ENCODE measurements around the gene ZNF329. TPM values are rescaled to one million over a fixed set of nuclear protein-coding genes. Genes with fewer than 3 reads are reported as not detected.

ZNF329 gene
- total and polyA plus RNA-seq, 11 donors: 2.4 to 10.9 (median 9.0) TPM

DNA sequence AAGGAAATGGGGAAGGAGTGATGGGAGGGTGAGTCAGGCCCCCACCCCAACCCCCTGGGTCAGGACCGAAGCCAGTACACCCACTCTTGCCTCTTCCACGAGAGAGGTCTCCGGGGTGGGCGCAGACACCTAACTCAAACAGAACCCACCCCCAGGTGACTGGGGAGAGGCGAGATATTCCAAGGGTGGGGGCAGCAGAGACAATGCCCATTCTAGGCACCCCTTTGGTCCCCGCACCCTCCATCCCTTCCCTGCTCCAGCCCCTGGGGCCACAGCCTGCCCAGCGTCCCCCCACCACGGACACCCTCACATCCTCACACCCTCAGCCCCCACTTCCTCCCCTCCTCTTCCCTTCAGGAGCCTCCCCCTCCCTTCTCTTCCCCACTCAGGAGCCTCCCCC lies 53.2 kb downstream of the ZNF329 start:
- WGBS, 4 donors: 30 to 40% (median 36%) methylated on average over 8 of the region's 8 CpGs
- intact Hi-C loops (cut with DNase I): loop anchor here in 7 of 10 donors (2.0 to 10.0 kb wide), 6 partner anchors 35 to 75 kb away; partner anchors contain the start of genes ZNF135 (in 4 of the 7), ZNF329 (in 1 of the 7) and ZSCAN1 (in 1 of the 7)
- DNase-seq: no peak
- H3K27me3 ChIP-seq: no peaks in the 10 kb centered on the region
- no peak for ATAC-seq
- peak overlapping the region in 11 of 12 donors; percentile 83 to 100 (median 98) for H3K4me3 ChIP-seq
- peaks cover 0 to 24% (median 10%) of the 10 kb centered on the region in 12 donors for H3K4me1 ChIP-seq
- peaks cover 0 to 50% (median 0%) of the 10 kb centered on the region in 12 donors for H3K9me3 ChIP-seq
- H3K36me3 ChIP-seq: peaks cover 0 to 9% (median 0%) of the 10 kb centered on the region in 9 donors
- TF ChIP-seq POLR2A (IDR thresholded peaks at IDR 0.05): no peak
- TF ChIP-seq, protein P1, sequence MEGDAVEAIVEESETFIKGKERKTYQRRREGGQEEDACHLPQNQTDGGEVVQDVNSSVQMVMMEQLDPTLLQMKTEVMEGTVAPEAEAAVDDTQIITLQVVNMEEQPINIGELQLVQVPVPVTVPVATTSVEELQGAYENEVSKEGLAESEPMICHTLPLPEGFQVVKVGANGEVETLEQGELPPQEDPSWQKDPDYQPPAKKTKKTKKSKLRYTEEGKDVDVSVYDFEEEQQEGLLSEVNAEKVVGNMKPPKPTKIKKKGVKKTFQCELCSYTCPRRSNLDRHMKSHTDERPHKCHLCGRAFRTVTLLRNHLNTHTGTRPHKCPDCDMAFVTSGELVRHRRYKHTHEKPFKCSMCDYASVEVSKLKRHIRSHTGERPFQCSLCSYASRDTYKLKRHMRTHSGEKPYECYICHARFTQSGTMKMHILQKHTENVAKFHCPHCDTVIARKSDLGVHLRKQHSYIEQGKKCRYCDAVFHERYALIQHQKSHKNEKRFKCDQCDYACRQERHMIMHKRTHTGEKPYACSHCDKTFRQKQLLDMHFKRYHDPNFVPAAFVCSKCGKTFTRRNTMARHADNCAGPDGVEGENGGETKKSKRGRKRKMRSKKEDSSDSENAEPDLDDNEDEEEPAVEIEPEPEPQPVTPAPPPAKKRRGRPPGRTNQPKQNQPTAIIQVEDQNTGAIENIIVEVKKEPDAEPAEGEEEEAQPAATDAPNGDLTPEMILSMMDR (IDR thresholded peaks at IDR 0.05): no peak
- H3K27ac ChIP-seq: peak overlapping the region in 7 of 12 donors; percentile 5 to 98 (median 94)

DNA sequence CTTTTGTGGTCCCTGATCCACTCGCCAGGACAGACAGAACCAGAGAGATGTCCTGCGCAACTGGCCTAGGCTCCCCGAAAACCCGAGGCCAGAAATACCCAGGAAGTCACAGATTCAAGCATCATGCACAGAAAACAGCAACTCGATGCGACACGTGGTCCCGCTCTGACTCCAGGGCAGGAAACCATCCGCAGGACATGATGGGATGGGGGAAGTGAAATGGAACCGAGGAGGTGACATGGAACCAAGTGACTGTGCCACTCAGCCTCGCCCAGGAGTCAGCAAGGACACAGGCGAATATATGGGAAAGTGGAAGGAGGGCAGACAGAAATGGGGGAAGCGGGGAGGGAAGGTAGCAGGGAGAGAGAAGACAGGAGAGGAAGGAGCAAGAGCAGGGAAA lies 53.7 kb downstream of the ZNF329 start:
- WGBS, 4 donors: 80 to 87% (median 83%) methylated on average over 13 of the region's 13 CpGs
- Histone ChIP-seq H3K4me3 (peak overlapping the region in 9 of 12 donors; percentile 83 to 100 (median 99)), H3K4me1 (peaks cover 0 to 24% (median 10%) of the 10 kb centered on the region in 12 donors), H3K9me3 (peaks cover 0 to 50% (median 0%) of the 10 kb centered on the region in 12 donors), H3K36me3 (peaks cover 0 to 13% (median 0%) of the 10 kb centered on the region in 9 donors), H3K27me3 (no peaks in the 10 kb centered on the region), H3K27ac (peak overlapping the region in 2 of 12 donors; percentile 94 to 98)
- DNase-seq: no peak
- no peak for ATAC-seq
- intact Hi-C loops (cut with DNase I): loop anchor here in 7 of 10 donors (2.0 to 10.0 kb wide), 6 partner anchors 35 to 75 kb away; partner anchors contain the start of genes ZNF135 (in 4 of the 7), ZNF329 (in 1 of the 7) and ZSCAN1 (in 1 of the 7)
- TF ChIP-seq, protein P1 (IDR thresholded peaks at IDR 0.05): no peak
- TF ChIP-seq POLR2A (IDR thresholded peaks at IDR 0.05): no peak

DNA sequence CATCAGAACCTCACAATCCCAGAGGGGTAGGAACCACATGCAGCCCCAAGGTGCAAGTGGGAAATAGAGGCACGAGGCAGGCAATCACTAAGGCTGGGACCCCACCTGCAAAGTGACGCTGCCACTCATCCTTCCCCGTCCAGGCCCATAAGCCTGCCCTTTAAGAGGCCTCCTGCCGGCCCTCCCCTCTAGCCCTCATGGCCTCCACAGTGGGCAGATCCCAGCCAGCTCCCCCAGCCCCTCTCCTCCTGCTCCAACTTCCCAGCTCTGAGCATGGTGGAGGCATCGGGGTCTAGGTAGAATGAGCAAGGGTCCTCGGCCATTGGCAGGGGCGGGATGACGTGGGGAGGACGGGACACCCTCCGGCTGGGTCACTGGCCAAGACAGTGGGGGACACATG lies 55.3 kb downstream of the ZNF329 start:
- H3K36me3 ChIP-seq: peaks cover 0 to 17% (median 0%) of the 10 kb centered on the region in 9 donors
- peaks cover 0 to 43% (median 0%) of the 10 kb centered on the region in 12 donors for H3K9me3 ChIP-seq
- DNase-seq: no peak
- intact Hi-C loops (cut with DNase I): loop anchor here in 6 of 10 donors (5.0 to 10.0 kb wide), 5 partner anchors 33 to 73 kb away; partner anchors contain the start of genes ZNF135 (in 3 of the 6), ZNF329 (in 1 of the 6) and ZSCAN1 (in 1 of the 6)
- TF ChIP-seq, protein P1 (IDR thresholded peaks at IDR 0.05): no peak
- TF ChIP-seq POLR2A (IDR thresholded peaks at IDR 0.05): no peak
- H3K4me3 ChIP-seq: no peak overlapping the region
- WGBS, 4 donors: 95 to 97% (median 96%) methylated on average over 6 to 10 of the region's 10 CpGs
- H3K27me3 ChIP-seq: no peaks in the 10 kb centered on the region
- no peak overlapping the region for H3K27ac ChIP-seq
- peaks cover 0 to 24% (median 10%) of the 10 kb centered on the region in 12 donors for H3K4me1 ChIP-seq
- no peak for ATAC-seq

DNA sequence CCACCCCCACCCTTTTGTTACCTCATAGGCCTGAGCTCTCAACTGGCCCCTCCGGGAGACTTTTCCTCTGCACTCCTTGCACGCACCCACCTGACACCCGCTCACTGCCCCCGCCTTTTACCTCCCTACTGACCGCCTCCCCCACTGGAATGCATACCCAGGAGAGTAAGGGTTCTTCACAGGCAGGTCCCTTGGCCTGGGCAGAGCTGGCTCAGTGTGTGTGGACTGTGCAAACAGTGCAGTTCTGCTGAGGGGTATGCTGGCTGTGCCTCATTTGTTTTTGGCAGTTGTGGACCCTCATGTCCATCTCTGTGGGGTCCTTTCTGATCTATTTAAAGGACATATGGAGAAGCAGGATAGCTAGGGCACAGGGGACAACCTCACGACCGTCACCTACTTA lies 57.5 kb downstream of the ZNF329 start:
- DNase-seq (no peak), ATAC-seq (no peak)
- H3K4me1 ChIP-seq: peaks cover 0 to 18% (median 7%) of the 10 kb centered on the region in 12 donors
- H3K36me3 ChIP-seq: peaks cover 0 to 29% (median 2%) of the 10 kb centered on the region in 9 donors
- intact Hi-C loops (cut with DNase I): loop anchor here in 1 of 10 donors (10.0 kb wide), 1 partner anchor 58 kb away; the partner anchor contains the start of gene ZSCAN1
- no peak overlapping the region for H3K4me3 ChIP-seq
- TF ChIP-seq, protein P1 (IDR thresholded peaks at IDR 0.05): no peak
- no peak for TF ChIP-seq POLR2A (IDR thresholded peaks at IDR 0.05)
- no peak overlapping the region for H3K27ac ChIP-seq
- H3K9me3 ChIP-seq: peaks cover 0 to 44% (median 0%) of the 10 kb centered on the region in 12 donors
- no peaks in the 10 kb centered on the region for H3K27me3 ChIP-seq
- WGBS, 4 donors: 95 to 100% (median 96%) methylated on average over 6 to 7 of the region's 7 CpGs

Measured in heart left ventricle (tissue), 16 donors.